B cell (primary cell): Measurements from ENCODE around the gene CCNG2. TPM values are rescaled to one million over a fixed set of nuclear protein-coding genes. Genes with fewer than 3 reads are reported as not detected.

ENCODE experiments used
- ATAC-seq: fragments of 200-7000 bp; cut with Tn5 transposase; one replicate; pipeline ENCODE4 v1.10.0; 2021; ENCODE audit warnings: low read depth, mild to moderate bottlenecking, moderate number of reproducible peaks, moderate library complexity
- CTCF ChIA-PET: fragments of 350-600 bp; sonication (Branson Sonifier 250); formaldehyde crosslinking; loops from one replicate; lab custom pipeline; 2021; ENCODE audit warnings: antibody characterized with exemption, inconsistent platforms; lab: Charles Lee
- POLR2A ChIA-PET: fragments of 350-600 bp; sonication (Branson Sonifier 250); formaldehyde crosslinking; loops from one replicate; lab custom pipeline; 2021; ENCODE audit warnings: antibody characterized with exemption; lab: Charles Lee
- DNase-seq: peaks from one replicate; pipeline ENCODE4 v3.0.0; 2013
- H2AFZ ChIP-seq: 2 replicates; pipeline ENCODE4 v1.6.1; 2012; ENCODE audit warnings: mild to moderate bottlenecking, low read depth, low read length; ENCODE audit not compliant: insufficient read depth, poor library complexity, severe bottlenecking
- H3K27ac ChIP-seq, 2 donors: 1 replicate in 1 of 2; 2 replicates in 1 of 2; pipeline ENCODE4 v1.5.1; 2012 to 2013; ENCODE audit warnings: low read length in 2 of 2, mild to moderate bottlenecking in 2 of 2, moderate library complexity in 1 of 2
- H3K27me3 ChIP-seq, 4 experiments: fragments of 200-600 bp in 1 of 4; sonication (generic) in 1 of 4; replicated peaks in 1 of 4; 1 replicate in 2 of 4; 2 replicates in 2 of 4; pipeline versions ENCODE4 v1.6.1 to v1.7.0; 2013 to 2016; ENCODE audit warnings: low read length in 3 of 4, mild to moderate bottlenecking in 2 of 4, mixed read lengths in 1 of 4, moderate library complexity in 1 of 4; ENCODE audit not compliant: insufficient read depth in 4 of 4, control insufficient read depth in 3 of 4; ENCODE audit errors: control extremely low read depth in 1 of 4
- H3K36me3 ChIP-seq, 2 experiments: replicated peaks in 1 of 2; 1 replicate in 1 of 2; 2 replicates in 1 of 2; pipeline versions ENCODE4 v1.6.1 to v1.7.1; 2013; ENCODE audit warnings: low read length in 1 of 2; ENCODE audit not compliant: insufficient read depth in 2 of 2, control insufficient read depth in 1 of 2; ENCODE audit errors: control extremely low read depth in 1 of 2, extremely low read depth in 1 of 2
- H3K4me1 ChIP-seq, 2 donors: fragments of 200-600 bp in 1 of 2; sonication (generic) in 1 of 2; 1 replicate in 1 of 2; 2 replicates in 1 of 2; pipeline versions ENCODE4 v1.5.1 to v1.6.1; 2013 to 2017; ENCODE audit warnings: low read length in 2 of 2; ENCODE audit not compliant: control insufficient read depth in 2 of 2, insufficient read depth in 2 of 2
- H3K4me2 ChIP-seq: replicated peaks from 2 replicates; pipeline ENCODE3; 2012; ENCODE audit warnings: mild to moderate bottlenecking, low read depth, low read length; ENCODE audit not compliant: poor library complexity, severe bottlenecking
- H3K4me3 ChIP-seq, 5 experiments: fragments of 200-600 bp in 1 of 5; sonication (generic) in 1 of 5; 1 replicate in 3 of 5; 2 replicates in 2 of 5; pipeline versions ENCODE4 v1.5.1 to v1.7.0; 2011 to 2016; ENCODE audit warnings: low read length in 4 of 5, mild to moderate bottlenecking in 4 of 5, low read depth in 2 of 5, control low read depth in 1 of 5, moderate library complexity in 1 of 5; ENCODE audit not compliant: insufficient read depth in 1 of 5; ENCODE audit errors: control extremely low read depth in 1 of 5, extremely low read depth in 1 of 5
- H3K79me2 ChIP-seq: fragments of 200-600 bp; sonication (generic); one replicate; pipeline ENCODE4 v1.6.0; 2016; ENCODE audit warnings: low read length; ENCODE audit not compliant: control insufficient read depth, insufficient read depth
- H3K9ac ChIP-seq: fragments of 200-600 bp; sonication (generic); 2 replicates; pipeline ENCODE4 v1.6.1; 2017; ENCODE audit warnings: mild to moderate bottlenecking, low read length, moderate library complexity
- H3K9me3 ChIP-seq, 3 donors: one replicate each; pipeline versions ENCODE4 v1.6.1 to v1.7.1; 2013; ENCODE audit warnings: low read length in 2 of 3; ENCODE audit not compliant: control insufficient read depth in 2 of 3, insufficient read depth in 1 of 3; ENCODE audit errors: control extremely low read depth in 1 of 3
- H4K20me1 ChIP-seq: 2 replicates; pipeline ENCODE4 v1.6.0; 2012; ENCODE audit warnings: mild to moderate bottlenecking, low read length; ENCODE audit not compliant: insufficient read depth, control insufficient read depth, poor library complexity, severe bottlenecking
- H3K27ac Mint-ChIP-seq: one replicate; pipeline ENCODE4 v1.8.0; 2021; ENCODE audit warnings: mixed read lengths
- H3K27me3 Mint-ChIP-seq: one replicate; pipeline ENCODE4 v1.8.0; 2021; ENCODE audit warnings: mixed read lengths
- H3K4me1 Mint-ChIP-seq: one replicate; pipeline ENCODE4 v1.8.0; 2021; ENCODE audit warnings: mixed read lengths
- H3K4me3 Mint-ChIP-seq: one replicate; pipeline ENCODE4 v1.8.0; 2021; ENCODE audit warnings: mixed read lengths
- H3K9me3 Mint-ChIP-seq: one replicate; pipeline ENCODE4 v1.8.0; 2022; ENCODE audit warnings: mixed read lengths; ENCODE audit not compliant: insufficient read depth
- EZH2 ChIP-seq: IDR thresholded peaks from 2 replicates; pipeline ENCODE4 v1.6.1; 2012; ENCODE audit warnings: borderline replicate concordance, low read depth, mild to moderate bottlenecking, moderate library complexity, low read length; ENCODE audit not compliant: insufficient read depth, poor library complexity, severe bottlenecking
- WGBS: methylation state at CpG from one replicate; pipeline ENCODE4 v1.1.5; 2013; ENCODE audit warnings: missing lambda C conversion rate; ENCODE audit not compliant: insufficient coverage; 5-methylcytosine and 5-hydroxymethylcytosine counted together
- intact Hi-C: fragments of 100-400 bp; cut with micrococcal nuclease; formaldehyde crosslinking; loops from one replicate; pipeline ENCODE4 v1.10.0; 2022
- polyA plus RNA-seq: library from polyadenylated mRNA; depleted of rRNA; stranded (reverse); fragments of >200 nt; gene quantifications from 2 replicates; pipeline ENCODE4 v1.2.3, GENCODE V29; 2012
- total RNA-seq, 2 donors: library from RNA; stranded (reverse); fragments of 120-200 nt in 1 of 2; gene quantifications; 1 replicate in 1 of 2; 2 replicates in 1 of 2; pipeline versions ENCODE4 v1.2.3 to v1.2.4, GENCODE V29; 2013 to 2022
- TF ChIP-seq, protein P1 (sequence below): fragments of 200-600 bp; IDR thresholded peaks from one replicate; pipeline ENCODE4 v1.8.0; 2022; ENCODE audit warnings: antibody characterized with exemption, mild to moderate bottlenecking

The CCNG2 gene
- total and polyA plus RNA-seq, 2 donors (not counting 1 experiment from before 2014, with no cell fraction given) = 39.9 to 71.9 TPM

DNA sequence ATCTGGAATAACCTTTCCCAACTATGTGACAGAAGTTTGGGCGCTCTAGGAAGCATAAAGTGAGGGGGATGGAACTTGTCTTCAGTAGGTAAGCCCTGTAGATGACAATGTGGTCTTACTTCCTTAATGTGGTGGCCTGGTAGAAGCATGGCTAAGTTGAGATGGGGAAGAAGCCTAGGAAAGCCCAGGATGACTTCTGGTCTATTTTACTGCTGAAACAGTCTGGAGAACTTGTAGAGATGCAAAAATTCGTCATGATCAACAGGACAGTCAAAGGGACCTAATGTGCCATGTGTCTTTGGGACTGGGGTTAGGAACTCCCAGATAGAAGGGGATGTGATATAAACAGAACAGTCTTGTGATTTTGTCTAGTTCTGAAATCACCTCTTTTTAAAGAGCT, 40.8 kb downstream of the CCNG2 start:
- no peak overlapping the region for H3K4me3 ChIP-seq
- H3K36me3 ChIP-seq = no peaks in the 10 kb centered on the region
- H3K79me2 ChIP-seq = no peaks in the 10 kb centered on the region
- POLR2A ChIA-PET = interaction anchor here (1.1 kb wide), 1 partner anchor 40 kb away, joined by 3 read pairs; the partner anchor contains the start of gene CCNG2
- Mint-ChIP-seq H3K27me3 (no peaks in the 10 kb centered on the region), H3K27ac (no peak overlapping the region), H3K9me3 (no peaks in the 10 kb centered on the region), H3K4me1 (peaks cover 51% of the 10 kb centered on the region), H3K4me3 (no peak overlapping the region)
- DNase-seq (no peak), ATAC-seq (no peak)
- H2AFZ ChIP-seq = no peak overlapping the region
- H3K9ac ChIP-seq = no peak overlapping the region
- no peaks in the 10 kb centered on the region for H3K9me3 ChIP-seq
- H3K4me1 ChIP-seq = peaks cover 36 to 46% of the 10 kb centered on the region in 2 donors
- no peaks in the 10 kb centered on the region for H3K27me3 ChIP-seq
- H4K20me1 ChIP-seq = no peaks in the 10 kb centered on the region
- no peak for TF ChIP-seq EZH2
- TF ChIP-seq, protein P1, sequence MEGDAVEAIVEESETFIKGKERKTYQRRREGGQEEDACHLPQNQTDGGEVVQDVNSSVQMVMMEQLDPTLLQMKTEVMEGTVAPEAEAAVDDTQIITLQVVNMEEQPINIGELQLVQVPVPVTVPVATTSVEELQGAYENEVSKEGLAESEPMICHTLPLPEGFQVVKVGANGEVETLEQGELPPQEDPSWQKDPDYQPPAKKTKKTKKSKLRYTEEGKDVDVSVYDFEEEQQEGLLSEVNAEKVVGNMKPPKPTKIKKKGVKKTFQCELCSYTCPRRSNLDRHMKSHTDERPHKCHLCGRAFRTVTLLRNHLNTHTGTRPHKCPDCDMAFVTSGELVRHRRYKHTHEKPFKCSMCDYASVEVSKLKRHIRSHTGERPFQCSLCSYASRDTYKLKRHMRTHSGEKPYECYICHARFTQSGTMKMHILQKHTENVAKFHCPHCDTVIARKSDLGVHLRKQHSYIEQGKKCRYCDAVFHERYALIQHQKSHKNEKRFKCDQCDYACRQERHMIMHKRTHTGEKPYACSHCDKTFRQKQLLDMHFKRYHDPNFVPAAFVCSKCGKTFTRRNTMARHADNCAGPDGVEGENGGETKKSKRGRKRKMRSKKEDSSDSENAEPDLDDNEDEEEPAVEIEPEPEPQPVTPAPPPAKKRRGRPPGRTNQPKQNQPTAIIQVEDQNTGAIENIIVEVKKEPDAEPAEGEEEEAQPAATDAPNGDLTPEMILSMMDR = no peak
- intact Hi-C loops = loop anchor here (10.0 kb wide), 1 partner anchor 983 kb away; the partner anchor contains the start of gene SCARB2
- no peak overlapping the region for H3K27ac ChIP-seq
- CTCF ChIA-PET = interaction anchor here (0.9 to 14.9 kb wide), 6 partner anchors 10 to 144 kb away, joined by 3 to 444 read pairs (median 5); no protein-coding TSS in a partner anchor
- 67% methylated on average over 1 of the region's 2 CpGs for WGBS
- no peak overlapping the region for H3K4me2 ChIP-seq

DNA sequence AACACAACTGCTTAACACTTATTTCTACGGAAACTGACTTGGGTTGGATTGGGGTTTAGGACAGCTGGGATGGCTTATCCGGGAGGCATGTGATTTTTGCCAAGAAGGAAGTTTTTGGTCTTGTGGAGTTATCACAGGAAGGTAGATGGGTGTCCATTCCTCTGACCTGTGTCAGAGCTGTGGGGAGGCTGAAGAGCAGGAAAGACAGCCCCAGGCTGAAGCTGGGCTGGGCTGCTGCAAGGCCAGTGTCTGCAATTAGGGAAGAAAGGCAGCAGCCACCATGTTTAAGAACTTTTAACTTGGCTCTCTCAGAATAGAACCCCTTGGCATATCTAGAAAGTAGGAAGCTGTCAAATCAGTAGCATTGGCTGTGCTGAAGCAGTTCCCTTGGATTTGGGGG, 42.3 kb downstream of the CCNG2 start:
- POLR2A ChIA-PET = no interaction called here
- Mint-ChIP-seq H3K4me1 (peaks cover 44% of the 10 kb centered on the region), H3K27ac (no peak overlapping the region), H3K4me3 (no peak overlapping the region), H3K27me3 (no peaks in the 10 kb centered on the region), H3K9me3 (no peaks in the 10 kb centered on the region)
- no peak overlapping the region for H3K27ac ChIP-seq
- H3K36me3 ChIP-seq = no peaks in the 10 kb centered on the region
- DNase-seq (no peak), ATAC-seq (no peak)
- peaks cover 33 to 41% of the 10 kb centered on the region in 2 donors for H3K4me1 ChIP-seq
- no peak overlapping the region for H3K9ac ChIP-seq
- intact Hi-C loops = loop anchor here (10.0 kb wide), 1 partner anchor 984 kb away; the partner anchor contains the start of gene SCARB2
- no peaks in the 10 kb centered on the region for H3K79me2 ChIP-seq
- 100% methylated on average over 2 of the region's 2 CpGs for WGBS
- H2AFZ ChIP-seq = no peak overlapping the region
- CTCF ChIA-PET = interaction anchor here (1.9 to 14.9 kb wide), 6 partner anchors 12 to 155 kb away, joined by 6 to 444 read pairs (median 142); no protein-coding TSS in a partner anchor
- no peak overlapping the region for H3K4me2 ChIP-seq
- H3K9me3 ChIP-seq = no peaks in the 10 kb centered on the region
- TF ChIP-seq, protein P1 = no peak
- TF ChIP-seq EZH2 = no peak
- no peaks in the 10 kb centered on the region for H3K27me3 ChIP-seq
- no peak overlapping the region for H3K4me3 ChIP-seq
- no peaks in the 10 kb centered on the region for H4K20me1 ChIP-seq
